ENCODE results near the gene NAT10.

GRCh38 chr11:34189191-34189590 is 83.8 kb downstream of the NAT10 start:
- TF ChIP-seq CTCF (IDR thresholded peaks at IDR 0.05; ENCODE audit: insufficient read depth, low read depth, low read length) (no peak), EZH2 (IDR thresholded peaks at IDR 0.05; ENCODE audit: insufficient read depth, low read length) (no peak)
